DMS114 treated with DMSO at 0.1 percent for 48 hours (cell line): Measurements from ENCODE around the gene PKDCC.
"Not testable (repeated sequence)": the region's sequence is repeated elsewhere in the genome, so short reads cannot be mapped to it uniquely, and the experiment has no call there.

Experiments
- DNase-seq: peaks from one replicate; lab custom pipeline; 2025; ENCODE audit not compliant: unreplicated experiment; lab: John Stamatoyannopoulos, UW

Gene PKDCC

DNA sequence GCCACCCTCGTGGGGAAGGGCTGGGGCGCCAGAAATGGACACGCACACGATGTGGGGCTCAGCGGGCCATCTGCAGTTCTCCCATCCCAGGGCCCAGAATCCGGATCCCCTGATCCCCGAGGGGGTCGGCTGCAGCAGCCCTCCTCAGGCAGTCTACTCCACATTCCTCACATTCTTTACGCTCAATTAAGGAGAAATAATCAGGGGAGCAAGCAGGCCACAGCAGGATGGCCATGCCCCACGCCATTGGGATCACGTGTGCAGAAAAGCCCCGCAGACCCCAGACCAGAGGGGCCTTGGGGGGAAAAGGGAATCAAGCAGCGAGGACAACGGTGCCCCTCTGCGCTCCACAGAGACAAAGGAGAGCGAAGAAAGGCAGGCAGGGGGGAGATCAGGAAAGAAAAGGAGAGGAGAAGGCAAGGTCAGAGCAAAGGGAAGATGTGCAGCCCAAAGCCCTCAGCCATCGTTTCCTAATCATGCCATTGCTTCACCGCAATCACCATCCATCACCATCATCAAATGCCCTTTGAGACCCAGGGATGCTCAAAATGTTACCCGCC is 17.5 kb upstream of the PKDCC start:
- DNase-seq, result no peak

DNA sequence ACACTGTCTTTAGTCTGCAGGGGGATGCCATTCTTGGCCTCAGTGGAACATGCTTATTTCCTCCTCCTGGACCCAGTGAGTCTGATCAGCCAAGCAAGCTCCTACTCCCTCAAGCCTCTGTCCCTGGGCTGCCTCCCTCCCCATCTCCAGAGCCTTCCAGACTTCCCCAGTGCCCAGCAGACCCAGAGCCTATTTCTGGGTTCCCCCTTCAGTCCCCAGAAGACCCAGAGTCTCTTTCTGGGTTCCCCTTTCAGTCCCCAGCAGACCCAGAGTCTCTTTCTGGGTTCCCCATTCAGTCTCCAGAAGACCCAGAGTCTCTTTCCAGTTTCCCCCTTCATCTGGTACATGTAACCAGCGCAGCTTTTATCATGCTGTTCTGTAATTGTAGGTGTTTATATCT is 17.0 kb upstream of the PKDCC start:
- no peak for DNase-seq

DNA sequence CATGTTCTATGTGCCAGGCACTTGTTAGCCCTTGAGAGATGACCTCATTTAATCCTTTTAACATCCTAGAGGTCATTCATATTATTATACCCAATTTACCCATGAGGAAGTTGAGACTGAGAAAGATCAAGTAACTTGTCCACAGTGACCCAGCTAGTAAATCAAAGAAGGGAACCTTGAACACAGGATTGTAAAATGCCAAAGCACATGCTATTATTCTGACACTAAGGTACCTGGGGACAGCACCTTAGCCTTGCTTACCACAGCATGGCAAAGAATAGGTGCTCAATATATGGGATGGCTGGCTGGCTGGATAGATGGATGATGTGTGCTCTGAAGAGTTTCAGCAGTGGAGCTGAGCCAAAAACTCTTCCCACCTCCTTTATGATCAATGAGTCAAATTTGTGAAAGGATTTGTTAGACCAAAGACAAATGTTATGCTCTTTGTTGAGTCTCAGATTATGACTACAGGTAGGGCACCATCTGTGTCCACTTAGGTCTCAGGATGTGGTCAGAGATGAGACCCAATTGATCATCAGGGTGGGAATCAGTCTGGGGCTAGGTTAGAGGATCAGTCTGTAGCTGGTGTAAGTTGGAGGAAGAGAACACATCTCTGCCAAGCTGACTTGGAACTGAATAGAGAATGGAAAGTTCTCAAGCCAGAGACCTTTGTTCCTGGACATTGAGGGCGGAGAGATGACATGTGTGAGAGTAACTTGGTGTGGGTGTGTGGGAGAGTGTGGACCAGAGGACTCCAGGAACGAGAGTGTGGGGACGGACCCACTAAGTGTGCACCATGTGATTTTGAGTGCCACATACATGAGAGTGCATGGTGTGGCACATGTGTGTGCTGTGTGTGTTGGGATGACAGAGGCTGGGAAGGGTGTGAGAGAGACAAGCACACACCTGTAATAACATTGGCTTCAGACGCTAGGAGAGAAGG is 16.3 kb upstream of the PKDCC start:
- no peak for DNase-seq

DNA sequence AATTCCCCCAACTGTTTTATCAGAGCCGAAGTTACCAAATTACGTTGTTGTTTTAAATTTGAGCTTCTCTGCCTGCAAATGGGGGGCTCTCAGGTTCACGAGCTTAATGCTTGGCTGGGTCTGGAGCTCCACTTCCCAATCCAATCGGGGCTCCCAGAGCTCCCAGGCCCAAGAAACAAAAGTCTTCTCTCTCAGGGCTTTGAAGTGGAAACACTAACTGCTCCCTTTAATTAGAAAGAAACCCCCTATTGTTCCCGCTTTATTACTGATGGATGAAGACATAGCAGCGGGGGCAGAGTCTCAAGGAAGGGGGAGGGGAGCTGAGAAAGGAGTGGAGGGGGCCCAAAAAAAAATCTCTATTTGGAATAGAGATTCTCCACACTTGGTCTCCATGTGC is 15.6 kb upstream of the PKDCC start:
- DNase-seq, result no peak

DNA sequence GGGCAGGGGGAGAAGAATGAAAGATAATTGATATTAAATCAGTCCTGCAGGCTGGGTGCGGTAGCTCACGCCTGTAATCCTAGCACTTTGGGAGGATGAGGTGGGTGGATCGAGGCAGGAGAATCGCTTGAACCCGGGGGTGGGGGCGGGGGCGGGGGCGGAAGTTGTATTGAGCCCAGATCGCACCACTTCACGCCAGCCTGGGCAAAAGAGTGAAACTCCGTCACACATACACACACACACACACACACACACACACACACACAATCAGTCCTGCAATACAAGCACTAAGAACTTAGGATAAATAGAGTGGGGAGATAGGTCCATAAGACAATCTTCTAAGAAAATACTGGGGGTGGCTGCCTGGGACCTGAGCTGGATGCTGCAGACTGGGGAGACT is 15.1 kb upstream of the PKDCC start:
- no peak for DNase-seq

DNA sequence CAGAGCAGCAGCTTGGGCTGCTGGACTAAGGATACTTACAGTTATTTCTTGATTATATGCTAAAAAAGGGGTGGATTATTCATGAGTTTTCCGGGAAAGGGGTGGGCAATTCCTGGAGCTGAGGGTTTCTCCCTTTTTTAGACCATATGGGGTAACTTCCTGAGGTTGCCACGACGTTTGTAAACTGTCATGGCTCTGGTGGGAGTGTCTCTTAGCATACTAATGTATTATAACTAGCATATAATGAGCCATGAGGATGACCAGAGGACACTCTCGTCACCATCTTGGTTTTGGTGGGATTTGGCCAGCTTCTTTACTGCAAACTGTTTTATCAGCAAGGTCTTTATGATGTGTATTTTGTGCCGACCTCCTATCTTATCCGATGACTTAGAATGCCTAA is 13.7 kb upstream of the PKDCC start:
- not testable (repeated sequence) for DNase-seq

DNA sequence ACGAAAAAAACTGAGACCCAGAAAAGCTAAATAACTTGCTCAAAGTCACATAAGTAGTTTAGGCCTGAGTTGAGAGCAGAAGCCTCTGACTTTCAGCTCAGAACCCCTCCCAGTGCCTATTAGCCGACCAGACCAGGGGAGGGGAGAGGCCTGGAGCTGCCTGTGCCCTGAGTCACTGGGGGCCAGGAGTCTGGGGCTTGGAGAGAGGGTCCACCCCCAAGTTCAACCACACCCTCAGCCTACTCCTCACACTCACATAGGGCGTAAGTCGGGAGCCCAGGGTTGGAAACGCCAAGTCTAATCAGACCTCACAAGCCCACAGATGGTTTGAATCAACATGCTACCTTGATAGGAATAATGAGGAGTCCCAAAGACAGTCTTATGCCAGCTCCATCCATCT is 12.6 kb upstream of the PKDCC start:
- DNase-seq, result no peak

DNA sequence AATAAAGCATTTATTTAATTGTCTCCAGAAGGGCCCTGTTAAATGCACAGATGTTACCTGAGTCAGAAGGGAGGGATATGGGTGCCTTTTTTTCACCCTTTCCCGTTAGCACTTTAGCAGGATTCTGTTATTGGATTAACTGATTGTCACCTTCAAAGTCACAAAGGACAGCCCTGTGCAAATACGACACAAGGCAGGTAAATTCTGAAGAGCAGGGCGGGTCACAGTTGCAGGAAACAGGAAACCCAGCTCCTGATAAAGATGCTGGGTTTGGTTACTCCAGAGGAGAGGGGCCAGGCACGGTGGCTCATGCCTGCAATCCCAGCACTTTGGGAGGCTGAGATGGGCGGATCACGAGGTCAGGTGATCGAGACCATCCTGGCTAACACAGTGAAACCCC is 11.4 kb upstream of the PKDCC start:
- no peak for DNase-seq

DNA sequence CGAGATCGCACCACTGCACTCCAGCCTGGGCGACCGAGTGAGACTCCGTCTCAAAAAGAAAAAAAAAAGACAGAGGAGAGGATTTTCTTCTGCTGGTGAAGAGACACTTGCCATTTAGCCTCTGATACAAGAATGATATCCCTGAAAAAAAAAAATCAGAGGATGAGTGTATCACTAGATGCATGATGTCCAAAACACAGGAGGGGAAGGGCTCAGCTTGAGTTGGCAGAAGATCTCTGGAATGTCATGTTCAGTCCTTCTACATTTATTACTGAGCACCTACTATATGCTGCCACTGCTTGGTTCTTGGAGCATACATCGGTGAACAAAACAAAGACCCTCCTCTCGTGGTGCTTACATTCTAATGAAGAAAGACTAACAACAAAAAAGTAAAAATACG is 10.9 kb upstream of the PKDCC start:
- no peak for DNase-seq

DNA sequence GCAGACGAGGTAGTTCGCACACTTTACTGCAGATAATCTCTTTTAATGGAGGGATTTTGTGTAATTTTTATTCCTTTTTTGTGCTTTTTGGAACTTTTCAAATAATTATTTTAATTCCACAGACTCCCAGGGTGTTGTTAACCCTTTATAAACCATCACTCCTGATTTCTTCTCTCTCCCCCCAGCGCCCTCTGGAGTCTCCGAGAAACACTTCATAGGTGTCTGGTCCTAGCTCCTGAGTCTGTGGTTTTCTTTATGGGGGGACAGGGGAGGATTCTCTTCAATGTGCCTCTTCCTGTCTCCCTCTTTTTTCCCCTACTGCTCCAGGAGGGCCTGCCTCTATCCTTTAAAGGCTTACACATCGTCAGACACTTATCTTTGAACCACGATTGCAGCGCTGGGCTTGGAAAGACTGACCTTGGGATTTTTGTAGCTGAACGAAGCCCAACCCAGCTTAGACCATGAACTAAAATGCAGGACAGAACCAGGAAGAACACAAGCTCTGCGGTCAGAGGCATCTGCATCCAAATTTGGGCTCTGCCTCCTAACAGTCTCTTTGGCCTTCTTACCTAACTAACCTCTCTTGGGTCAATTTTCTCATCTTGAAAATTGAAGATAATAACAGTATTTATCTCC is 7.1 kb upstream of the PKDCC start:
- DNase-seq, result no peak

DNA sequence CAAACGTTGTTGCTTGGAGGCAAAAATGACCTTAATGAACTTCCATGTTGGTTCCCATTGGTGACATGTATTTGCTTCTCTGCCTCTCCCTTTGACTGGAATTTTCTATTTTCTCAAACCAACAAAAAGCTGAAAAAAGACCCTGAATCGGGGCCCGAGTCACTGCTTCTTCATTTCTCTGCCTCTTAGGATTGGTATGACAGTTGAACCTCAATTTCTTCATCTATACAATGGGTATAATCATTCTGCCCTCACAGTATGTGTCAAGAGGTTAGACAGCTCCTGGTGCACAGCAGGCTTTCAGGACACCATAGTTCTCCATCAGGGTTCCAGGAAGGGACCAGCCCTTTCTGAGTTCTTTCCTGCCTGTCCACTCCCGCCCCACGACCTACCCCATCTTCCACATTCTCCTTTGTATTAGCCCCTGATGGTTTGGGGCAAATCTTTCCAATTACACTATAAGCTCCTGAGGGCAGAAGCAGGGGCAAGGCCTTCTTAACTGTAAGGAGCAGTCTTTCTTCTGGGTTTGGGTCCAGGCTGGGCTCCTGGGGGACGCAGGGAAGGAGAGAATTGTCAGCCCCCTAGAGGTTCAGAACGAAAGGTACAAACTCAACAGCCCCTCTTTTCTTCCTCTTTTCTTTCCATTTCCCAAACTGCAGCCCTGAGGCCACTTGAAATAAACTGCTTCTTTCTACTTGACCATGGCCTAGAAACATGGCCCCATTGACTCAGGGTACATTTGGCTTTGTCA is 6.3 kb upstream of the PKDCC start:
- DNase-seq, result no peak

DNA sequence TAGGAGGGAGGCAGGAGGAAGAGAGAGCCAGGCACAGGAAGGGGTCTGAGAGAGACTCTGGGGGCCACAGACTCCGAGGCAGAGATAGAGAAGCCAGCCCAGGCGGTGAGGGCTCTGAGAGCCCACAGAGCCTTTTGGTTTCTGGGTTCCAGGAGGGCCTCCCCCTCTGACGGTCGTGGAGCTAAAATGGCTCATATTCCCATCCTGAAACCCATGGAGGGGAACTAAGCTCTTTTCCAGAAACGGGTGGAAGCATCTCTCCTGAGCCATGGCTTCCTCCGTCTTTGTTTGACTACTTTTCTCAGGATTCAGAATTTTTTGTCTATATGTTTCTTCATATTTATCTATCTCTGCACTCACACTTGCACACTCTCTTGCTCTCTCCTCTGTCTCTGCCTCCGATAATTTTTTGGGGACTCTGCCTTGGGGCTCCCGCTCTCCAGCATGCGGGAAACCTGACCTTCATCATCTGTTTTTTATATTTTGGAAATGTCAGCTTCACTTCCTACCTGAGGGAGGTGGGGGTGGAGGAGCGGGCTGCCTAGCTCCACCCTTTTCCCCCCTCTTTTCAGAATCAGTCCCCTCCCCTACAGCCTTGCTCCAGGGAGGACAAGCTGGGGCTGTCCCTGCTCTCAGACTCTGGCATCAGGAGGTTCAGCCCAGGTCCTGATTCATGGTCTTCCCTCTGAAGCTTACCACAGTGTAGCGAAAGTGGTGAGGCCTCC is 5.0 kb upstream of the PKDCC start:
- DNase-seq, result no peak

DNA sequence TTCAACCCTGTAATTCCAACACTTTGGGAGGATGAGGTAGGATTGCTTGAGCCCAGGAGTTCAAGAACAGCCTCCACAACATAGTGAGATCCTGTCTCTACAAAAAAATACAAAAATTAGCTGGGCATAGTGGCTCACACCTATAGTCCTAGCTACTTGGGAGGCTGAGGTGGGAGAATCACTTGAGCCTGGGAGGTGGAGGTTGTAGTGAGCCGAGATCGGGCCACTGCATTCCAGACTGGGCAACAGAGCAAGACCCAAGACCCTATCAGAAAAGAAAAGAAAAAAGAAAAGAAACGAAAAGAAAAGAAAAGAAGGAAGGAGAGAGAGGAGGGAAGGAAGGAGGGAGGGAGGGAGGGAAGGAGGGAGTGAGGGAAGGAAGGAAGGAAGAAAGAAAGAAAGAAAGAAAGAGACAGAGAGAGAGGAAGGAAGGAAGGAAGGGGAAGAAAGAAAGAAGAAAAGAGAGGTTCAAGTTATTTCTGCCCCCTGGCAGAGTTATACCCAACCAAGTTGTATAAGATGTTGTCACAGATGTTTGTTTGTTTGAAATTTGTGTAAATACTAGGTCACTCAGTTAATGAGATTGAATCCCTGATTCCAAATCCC is 3.9 kb upstream of the PKDCC start:
- DNase-seq, result no peak

DNA sequence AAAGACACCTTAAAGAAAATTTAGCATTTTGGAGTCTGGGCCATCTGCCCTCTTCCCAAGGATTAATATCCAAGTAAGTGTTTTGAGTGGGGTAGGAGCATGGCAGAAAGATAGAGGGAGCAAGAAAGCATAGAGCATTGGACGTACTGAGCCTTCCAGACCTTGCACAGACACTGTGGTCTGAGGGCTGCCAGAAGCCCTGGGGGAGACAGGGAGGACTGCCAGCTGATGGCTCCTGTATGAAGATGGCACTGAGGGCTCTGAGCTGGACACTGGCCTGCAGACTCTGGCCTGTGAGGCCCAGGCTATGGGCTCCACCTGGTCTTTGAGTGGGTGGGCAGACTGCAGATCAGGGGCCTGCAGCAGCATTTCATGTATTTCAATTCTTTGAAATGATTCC is 2.9 kb upstream of the PKDCC start:
- no peak for DNase-seq

DNA sequence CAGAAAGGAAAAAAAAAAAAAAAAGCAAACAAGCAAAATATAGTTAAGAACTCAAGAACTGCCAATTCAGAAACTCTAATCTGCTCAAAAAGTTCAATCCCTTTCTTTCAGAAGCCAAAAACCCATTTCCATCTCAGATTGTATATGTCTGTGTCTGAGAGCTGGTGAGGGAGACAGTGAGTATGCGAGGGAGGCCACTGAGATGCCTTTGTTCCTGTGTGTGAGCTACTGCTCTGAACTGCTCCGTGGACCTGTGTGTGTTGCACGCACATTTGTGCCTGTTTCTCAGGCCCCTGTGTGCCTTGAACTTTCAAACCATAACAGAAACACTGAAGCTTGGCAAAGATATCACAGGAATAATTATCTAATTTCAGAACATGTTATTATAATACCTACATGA is 2.5 kb upstream of the PKDCC start:
- DNase-seq, result no peak

DNA sequence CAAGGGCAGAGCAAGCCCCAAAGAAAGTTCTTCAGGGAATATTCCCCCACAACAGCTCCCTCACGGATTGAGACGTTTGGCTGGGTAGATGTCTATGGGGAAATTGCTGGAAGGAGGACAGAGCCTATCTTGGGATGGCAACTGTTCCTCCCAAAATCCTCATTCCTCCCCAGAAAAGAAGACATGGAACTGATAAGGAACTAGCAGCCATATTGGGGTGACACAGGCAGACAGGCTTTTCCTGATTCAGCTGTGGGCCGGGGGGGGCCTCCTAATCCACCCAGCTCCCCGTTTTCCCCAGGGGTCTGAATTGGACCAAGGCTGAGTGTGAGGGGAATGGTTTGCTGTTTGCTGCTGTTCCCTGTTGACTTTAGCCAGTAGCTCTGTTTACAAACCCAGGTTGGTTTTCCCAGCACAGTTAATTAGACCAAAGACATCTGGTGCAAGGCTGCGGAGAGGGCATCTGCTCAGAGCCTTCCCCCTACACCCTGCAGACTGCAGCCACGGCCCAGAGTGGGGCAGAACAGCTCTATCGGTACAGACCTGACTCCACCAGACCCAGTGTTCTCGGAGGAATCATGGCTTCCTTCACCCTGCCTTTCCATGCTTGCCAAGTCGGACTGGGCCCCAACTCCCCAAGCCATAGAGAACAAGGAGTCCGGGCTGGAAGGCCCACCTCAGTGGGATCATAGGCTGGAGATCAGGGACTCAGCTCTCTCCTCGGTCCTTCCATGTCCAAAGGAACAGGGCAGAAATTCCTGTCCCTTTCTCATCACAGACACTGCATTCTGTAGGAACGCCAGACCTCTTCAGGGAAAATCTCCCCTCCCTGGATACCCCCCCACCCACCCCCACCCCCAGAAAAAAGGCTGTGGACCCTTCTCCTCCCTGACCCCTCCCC is 1.7 kb upstream of the PKDCC start:
- no peak for DNase-seq

DNA sequence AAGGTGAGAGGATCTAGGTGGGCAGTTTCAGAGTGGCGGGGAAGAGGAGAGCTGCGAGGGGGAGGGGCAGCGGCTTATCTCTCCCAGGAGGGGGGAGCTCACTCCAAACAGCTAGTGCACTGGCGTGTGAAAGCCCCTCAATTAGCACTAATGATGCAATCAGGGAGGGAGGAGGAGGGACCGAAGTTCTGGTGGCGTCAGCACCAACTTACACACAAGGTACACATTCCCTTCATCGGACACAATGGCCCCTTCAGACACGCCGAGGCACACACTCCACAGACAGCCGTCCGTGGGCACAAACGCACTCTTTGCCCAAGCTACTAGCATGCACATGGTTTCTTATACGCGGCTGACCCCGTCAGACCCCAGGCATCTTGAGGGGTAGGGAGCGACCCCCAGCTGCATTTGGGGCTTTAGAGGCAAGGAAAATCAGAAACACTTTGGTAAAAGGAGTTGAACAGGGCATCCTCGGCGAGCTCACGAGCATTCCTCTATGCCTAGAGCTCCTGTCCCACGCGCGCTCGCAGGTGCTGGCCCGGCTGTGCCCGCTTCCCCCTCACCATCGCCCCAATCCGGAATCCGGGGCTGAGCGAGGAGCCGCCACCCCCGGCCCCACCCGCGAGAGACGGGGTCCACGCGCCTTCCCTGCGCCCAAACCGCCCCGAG is 868 bp upstream of the PKDCC start:
- DNase-seq, result no peak

DNA sequence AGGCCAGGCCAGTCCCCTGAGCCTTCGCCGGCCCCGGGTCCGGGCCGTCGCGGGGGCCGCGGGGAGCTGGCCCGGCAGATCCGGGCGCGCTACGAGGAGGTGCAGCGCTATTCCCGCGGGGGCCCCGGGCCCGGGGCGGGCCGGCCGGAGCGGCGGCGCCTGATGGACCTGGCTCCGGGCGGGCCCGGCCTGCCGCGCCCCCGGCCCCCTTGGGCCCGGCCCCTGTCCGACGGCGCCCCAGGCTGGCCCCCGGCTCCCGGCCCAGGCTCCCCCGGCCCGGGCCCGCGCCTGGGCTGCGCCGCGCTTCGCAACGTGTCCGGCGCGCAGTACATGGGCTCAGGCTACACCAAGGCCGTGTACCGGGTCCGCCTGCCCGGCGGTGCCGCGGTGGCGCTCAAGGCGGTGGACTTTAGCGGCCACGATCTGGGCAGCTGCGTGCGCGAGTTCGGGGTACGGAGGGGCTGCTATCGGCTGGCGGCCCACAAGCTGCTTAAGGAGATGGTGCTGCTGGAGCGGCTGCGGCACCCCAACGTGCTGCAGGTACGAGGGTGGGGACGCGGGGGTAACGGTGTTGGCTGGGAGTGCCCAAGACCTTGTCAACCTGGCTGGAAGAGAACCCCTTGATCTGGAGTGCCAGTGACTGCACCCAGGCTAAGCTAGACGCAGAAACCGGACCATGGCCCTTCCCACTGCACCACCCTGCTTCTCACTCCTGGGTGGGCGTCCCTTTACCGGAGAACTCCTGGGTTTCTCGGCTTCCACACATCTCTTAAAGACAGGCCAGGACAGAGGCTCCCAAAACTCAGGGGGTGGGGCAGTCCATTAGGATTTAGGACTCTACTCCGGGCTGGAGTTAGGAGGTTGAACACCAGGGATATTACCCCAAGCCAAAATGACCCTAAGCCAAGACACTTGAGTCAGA is 739 bp downstream of the PKDCC start:
- DNase-seq, result no peak
